B cell (primary cell): ENCODE measurements around the gene GON4L. TPM values are rescaled to one million over a fixed set of nuclear protein-coding genes. Genes with fewer than 3 reads are reported as not detected.

Experiments used
- ATAC-seq: fragments of 200-7000 bp; cut with Tn5 transposase; one replicate; pipeline ENCODE4 v1.10.0; 2021; ENCODE audit warnings: low read depth, mild to moderate bottlenecking, moderate number of reproducible peaks, moderate library complexity
- CTCF ChIA-PET: fragments of 350-600 bp; sonication (Branson Sonifier 250); formaldehyde crosslinking; loops from one replicate; lab custom pipeline; 2021; ENCODE audit warnings: antibody characterized with exemption, inconsistent platforms; lab: Charles Lee
- POLR2A ChIA-PET: fragments of 350-600 bp; sonication (Branson Sonifier 250); formaldehyde crosslinking; loops from one replicate; lab custom pipeline; 2021; ENCODE audit warnings: antibody characterized with exemption; lab: Charles Lee
- DNase-seq: peaks from one replicate; pipeline ENCODE4 v3.0.0; 2013
- H2AFZ ChIP-seq: 2 replicates; pipeline ENCODE4 v1.6.1; 2012; ENCODE audit warnings: mild to moderate bottlenecking, low read depth, low read length; ENCODE audit not compliant: insufficient read depth, poor library complexity, severe bottlenecking
- H3K27ac ChIP-seq, 2 donors: 1 replicate in 1 of 2; 2 replicates in 1 of 2; pipeline ENCODE4 v1.5.1; 2012 to 2013; ENCODE audit warnings: low read length in 2 of 2, mild to moderate bottlenecking in 2 of 2, moderate library complexity in 1 of 2
- H3K27me3 ChIP-seq, 4 experiments: fragments of 200-600 bp in 1 of 4; sonication (generic) in 1 of 4; replicated peaks in 1 of 4; 1 replicate in 2 of 4; 2 replicates in 2 of 4; pipeline versions ENCODE4 v1.6.1 to v1.7.0; 2013 to 2016; ENCODE audit warnings: low read length in 3 of 4, mild to moderate bottlenecking in 2 of 4, mixed read lengths in 1 of 4, moderate library complexity in 1 of 4; ENCODE audit not compliant: insufficient read depth in 4 of 4, control insufficient read depth in 3 of 4; ENCODE audit errors: control extremely low read depth in 1 of 4
- H3K36me3 ChIP-seq, 2 experiments: replicated peaks in 1 of 2; 1 replicate in 1 of 2; 2 replicates in 1 of 2; pipeline versions ENCODE4 v1.6.1 to v1.7.1; 2013; ENCODE audit warnings: low read length in 1 of 2; ENCODE audit not compliant: insufficient read depth in 2 of 2, control insufficient read depth in 1 of 2; ENCODE audit errors: control extremely low read depth in 1 of 2, extremely low read depth in 1 of 2
- H3K4me1 ChIP-seq, 2 donors: fragments of 200-600 bp in 1 of 2; sonication (generic) in 1 of 2; 1 replicate in 1 of 2; 2 replicates in 1 of 2; pipeline versions ENCODE4 v1.5.1 to v1.6.1; 2013 to 2017; ENCODE audit warnings: low read length in 2 of 2; ENCODE audit not compliant: control insufficient read depth in 2 of 2, insufficient read depth in 2 of 2
- H3K4me2 ChIP-seq: replicated peaks from 2 replicates; pipeline ENCODE3; 2012; ENCODE audit warnings: mild to moderate bottlenecking, low read depth, low read length; ENCODE audit not compliant: poor library complexity, severe bottlenecking
- H3K4me3 ChIP-seq, 5 experiments: fragments of 200-600 bp in 1 of 5; sonication (generic) in 1 of 5; 1 replicate in 3 of 5; 2 replicates in 2 of 5; pipeline versions ENCODE4 v1.5.1 to v1.7.0; 2011 to 2016; ENCODE audit warnings: low read length in 4 of 5, mild to moderate bottlenecking in 4 of 5, low read depth in 2 of 5, control low read depth in 1 of 5, moderate library complexity in 1 of 5; ENCODE audit not compliant: insufficient read depth in 1 of 5; ENCODE audit errors: control extremely low read depth in 1 of 5, extremely low read depth in 1 of 5
- H3K79me2 ChIP-seq: fragments of 200-600 bp; sonication (generic); one replicate; pipeline ENCODE4 v1.6.0; 2016; ENCODE audit warnings: low read length; ENCODE audit not compliant: control insufficient read depth, insufficient read depth
- H3K9ac ChIP-seq: fragments of 200-600 bp; sonication (generic); 2 replicates; pipeline ENCODE4 v1.6.1; 2017; ENCODE audit warnings: mild to moderate bottlenecking, low read length, moderate library complexity
- H3K9me3 ChIP-seq, 3 donors: one replicate each; pipeline versions ENCODE4 v1.6.1 to v1.7.1; 2013; ENCODE audit warnings: low read length in 2 of 3; ENCODE audit not compliant: control insufficient read depth in 2 of 3, insufficient read depth in 1 of 3; ENCODE audit errors: control extremely low read depth in 1 of 3
- H4K20me1 ChIP-seq: 2 replicates; pipeline ENCODE4 v1.6.0; 2012; ENCODE audit warnings: mild to moderate bottlenecking, low read length; ENCODE audit not compliant: insufficient read depth, control insufficient read depth, poor library complexity, severe bottlenecking
- H3K27ac Mint-ChIP-seq: one replicate; pipeline ENCODE4 v1.8.0; 2021; ENCODE audit warnings: mixed read lengths
- H3K27me3 Mint-ChIP-seq: one replicate; pipeline ENCODE4 v1.8.0; 2021; ENCODE audit warnings: mixed read lengths
- H3K4me1 Mint-ChIP-seq: one replicate; pipeline ENCODE4 v1.8.0; 2021; ENCODE audit warnings: mixed read lengths
- H3K4me3 Mint-ChIP-seq: one replicate; pipeline ENCODE4 v1.8.0; 2021; ENCODE audit warnings: mixed read lengths
- H3K9me3 Mint-ChIP-seq: one replicate; pipeline ENCODE4 v1.8.0; 2022; ENCODE audit warnings: mixed read lengths; ENCODE audit not compliant: insufficient read depth
- EZH2 ChIP-seq: IDR thresholded peaks from 2 replicates; pipeline ENCODE4 v1.6.1; 2012; ENCODE audit warnings: borderline replicate concordance, low read depth, mild to moderate bottlenecking, moderate library complexity, low read length; ENCODE audit not compliant: insufficient read depth, poor library complexity, severe bottlenecking
- WGBS: methylation state at CpG from one replicate; pipeline ENCODE4 v1.1.5; 2013; ENCODE audit warnings: missing lambda C conversion rate; ENCODE audit not compliant: insufficient coverage; 5-methylcytosine and 5-hydroxymethylcytosine counted together
- intact Hi-C: fragments of 100-400 bp; cut with micrococcal nuclease; formaldehyde crosslinking; loops from one replicate; pipeline ENCODE4 v1.10.0; 2022
- polyA plus RNA-seq: library from polyadenylated mRNA; depleted of rRNA; stranded (reverse); fragments of >200 nt; gene quantifications from 2 replicates; pipeline ENCODE4 v1.2.3, GENCODE V29; 2012
- total RNA-seq, 2 donors: library from RNA; stranded (reverse); fragments of 120-200 nt in 1 of 2; gene quantifications; 1 replicate in 1 of 2; 2 replicates in 1 of 2; pipeline versions ENCODE4 v1.2.3 to v1.2.4, GENCODE V29; 2013 to 2022
- TF ChIP-seq, protein P1 (sequence below): fragments of 200-600 bp; IDR thresholded peaks from one replicate; pipeline ENCODE4 v1.8.0; 2022; ENCODE audit warnings: antibody characterized with exemption, mild to moderate bottlenecking

GON4L gene
- total and polyA plus RNA-seq, 2 donors (not counting 1 experiment from before 2014, with no cell fraction given): 54.4 to 127 TPM

DNA sequence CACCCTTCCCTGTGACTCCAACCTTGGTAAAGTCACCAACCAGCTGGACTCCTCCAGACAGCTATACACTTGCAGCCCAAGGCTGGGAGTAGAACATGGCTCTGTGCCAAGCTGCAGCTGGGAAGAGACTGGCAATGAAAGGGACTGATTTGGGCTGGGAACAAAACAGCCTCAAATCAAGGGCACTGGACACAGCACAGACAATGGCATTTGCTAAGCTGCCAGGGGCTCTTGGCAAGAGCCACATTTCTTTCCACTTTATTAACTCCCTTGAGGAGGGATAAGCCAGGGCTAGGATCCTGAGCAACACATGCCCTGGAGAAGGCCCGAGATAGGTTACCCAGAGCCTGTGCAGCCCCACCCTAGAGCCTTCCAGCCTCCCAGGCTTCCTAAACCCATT is 14.4 kb upstream of the GON4L start:
- Histone ChIP-seq H3K4me3 (no peak overlapping the region), H3K4me1 (no peaks in the 10 kb centered on the region), H2AFZ (no peak overlapping the region), H4K20me1 (no peaks in the 10 kb centered on the region), H3K4me2 (no peak overlapping the region), H3K27ac (no peak overlapping the region), H3K36me3 (peaks cover 0 to 4% of the 10 kb centered on the region in 2 experiments), H3K79me2 (no peaks in the 10 kb centered on the region), H3K9ac (no peak overlapping the region), H3K27me3 (no peaks in the 10 kb centered on the region), H3K9me3 (no peaks in the 10 kb centered on the region)
- no peak overlapping the region for H3K27ac Mint-ChIP-seq
- no peak for DNase-seq
- ChIA-PET POLR2A (no interaction called here), CTCF (no interaction called here)
- ATAC-seq: no peak
- intact Hi-C loops: no loop called here
- H3K9me3 Mint-ChIP-seq: no peaks in the 10 kb centered on the region
- no peak overlapping the region for H3K4me3 Mint-ChIP-seq
- TF ChIP-seq EZH2: no peak
- TF ChIP-seq, protein P1, sequence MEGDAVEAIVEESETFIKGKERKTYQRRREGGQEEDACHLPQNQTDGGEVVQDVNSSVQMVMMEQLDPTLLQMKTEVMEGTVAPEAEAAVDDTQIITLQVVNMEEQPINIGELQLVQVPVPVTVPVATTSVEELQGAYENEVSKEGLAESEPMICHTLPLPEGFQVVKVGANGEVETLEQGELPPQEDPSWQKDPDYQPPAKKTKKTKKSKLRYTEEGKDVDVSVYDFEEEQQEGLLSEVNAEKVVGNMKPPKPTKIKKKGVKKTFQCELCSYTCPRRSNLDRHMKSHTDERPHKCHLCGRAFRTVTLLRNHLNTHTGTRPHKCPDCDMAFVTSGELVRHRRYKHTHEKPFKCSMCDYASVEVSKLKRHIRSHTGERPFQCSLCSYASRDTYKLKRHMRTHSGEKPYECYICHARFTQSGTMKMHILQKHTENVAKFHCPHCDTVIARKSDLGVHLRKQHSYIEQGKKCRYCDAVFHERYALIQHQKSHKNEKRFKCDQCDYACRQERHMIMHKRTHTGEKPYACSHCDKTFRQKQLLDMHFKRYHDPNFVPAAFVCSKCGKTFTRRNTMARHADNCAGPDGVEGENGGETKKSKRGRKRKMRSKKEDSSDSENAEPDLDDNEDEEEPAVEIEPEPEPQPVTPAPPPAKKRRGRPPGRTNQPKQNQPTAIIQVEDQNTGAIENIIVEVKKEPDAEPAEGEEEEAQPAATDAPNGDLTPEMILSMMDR: no peak
- no peaks in the 10 kb centered on the region for H3K27me3 Mint-ChIP-seq
- WGBS: 86% methylated on average over 1 of the region's 1 CpG
- no peaks in the 10 kb centered on the region for H3K4me1 Mint-ChIP-seq

DNA sequence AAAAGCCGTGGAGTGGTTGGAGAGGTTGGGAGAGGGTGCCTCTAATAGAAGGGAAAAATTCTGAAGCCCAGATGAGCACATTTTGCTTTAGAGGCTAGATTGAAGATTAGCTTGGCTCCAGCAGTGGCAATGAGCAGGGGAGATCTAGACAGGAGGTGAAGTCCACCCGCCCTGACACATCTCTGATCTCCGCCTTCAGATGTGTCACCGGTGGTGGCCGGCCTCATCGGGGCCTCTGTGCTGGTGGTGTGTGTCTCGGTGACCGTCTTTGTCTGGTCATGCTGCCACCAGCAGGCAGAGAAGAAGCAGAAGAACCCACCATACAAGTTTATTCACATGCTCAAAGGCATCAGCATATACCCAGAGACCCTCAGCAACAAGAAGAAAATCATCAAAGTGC is 10.8 kb upstream of the GON4L start:
- ChIA-PET CTCF (no interaction called here), POLR2A (no interaction called here)
- Mint-ChIP-seq H3K9me3 (no peaks in the 10 kb centered on the region), H3K4me1 (no peaks in the 10 kb centered on the region), H3K4me3 (no peak overlapping the region), H3K27me3 (no peaks in the 10 kb centered on the region), H3K27ac (no peak overlapping the region)
- TF ChIP-seq EZH2: no peak
- TF ChIP-seq, protein P1: no peak
- no peak overlapping the region for H3K4me2 ChIP-seq
- no peak overlapping the region for H3K9ac ChIP-seq
- WGBS: 96% methylated on average over 6 of the region's 8 CpGs
- H3K9me3 ChIP-seq: no peaks in the 10 kb centered on the region
- no peak overlapping the region for H3K4me3 ChIP-seq
- H4K20me1 ChIP-seq: no peaks in the 10 kb centered on the region
- no peaks in the 10 kb centered on the region for H3K4me1 ChIP-seq
- no peak overlapping the region for H3K27ac ChIP-seq
- no peak for ATAC-seq
- intact Hi-C loops: no loop called here
- H2AFZ ChIP-seq: no peak overlapping the region
- peaks cover 0 to 4% of the 10 kb centered on the region in 2 experiments for H3K36me3 ChIP-seq
- H3K79me2 ChIP-seq: no peaks in the 10 kb centered on the region
- H3K27me3 ChIP-seq: no peaks in the 10 kb centered on the region
- DNase-seq: no peak
